Parathyroid adenoma (tissue), 2 donors: ENCODE measurements around the gene NOA1.
"Not testable (repeated sequence)": the region's sequence is repeated elsewhere in the genome, so short reads cannot be mapped to it uniquely, and the experiment has no call there.

Source experiments
- H2AFZ ChIP-seq: fragments of 300-600 bp; sonication (generic); one replicate; pipeline ENCODE4 v1.7.0; 2017; ENCODE audit warnings: antibody characterized with exemption, mild to moderate bottlenecking
- H3K27ac ChIP-seq: fragments of 300-600 bp; sonication (generic); one replicate; pipeline ENCODE4 v1.7.0; 2017
- H3K27me3 ChIP-seq: fragments of 300-600 bp; sonication (generic); one replicate; pipeline ENCODE4 v1.7.0; 2017; ENCODE audit warnings: low read length; ENCODE audit not compliant: control insufficient read depth, insufficient read depth
- H3K36me3 ChIP-seq: fragments of 300-600 bp; sonication (generic); one replicate; pipeline ENCODE4 v1.7.0; 2017; ENCODE audit warnings: low read length; ENCODE audit not compliant: control insufficient read depth, insufficient read depth
- H3K4me1 ChIP-seq: fragments of 300-600 bp; sonication (generic); one replicate; pipeline ENCODE4 v1.7.0; 2017; ENCODE audit warnings: control low read depth
- H3K4me2 ChIP-seq: fragments of 300-600 bp; sonication (generic); one replicate; pipeline ENCODE4 v1.7.0; 2017; ENCODE audit warnings: low read length
- H3K4me3 ChIP-seq: fragments of 300-600 bp; sonication (generic); one replicate; pipeline ENCODE4 v1.7.0; 2017; ENCODE audit warnings: low read depth, low read length
- H3K79me2 ChIP-seq: fragments of 300-600 bp; sonication (generic); one replicate; pipeline ENCODE4 v1.7.0; 2017; ENCODE audit warnings: control low read depth
- H3K9ac ChIP-seq: fragments of 300-600 bp; sonication (generic); one replicate; pipeline ENCODE4 v1.7.0; 2017; ENCODE audit warnings: mild to moderate bottlenecking
- H3K9me3 ChIP-seq: fragments of 300-600 bp; sonication (generic); one replicate; pipeline ENCODE4 v1.7.0; 2017; ENCODE audit warnings: low read length; ENCODE audit not compliant: control insufficient read depth
- TF ChIP-seq, protein P1 (sequence below): fragments of 300-600 bp; sonication (generic); IDR thresholded peaks from one replicate; pipeline ENCODE4 v1.7.0; 2017; ENCODE audit warnings: antibody characterized with exemption, mild to moderate bottlenecking
- donor health status: primary hyperparathyroidism.

NOA1 gene

DNA sequence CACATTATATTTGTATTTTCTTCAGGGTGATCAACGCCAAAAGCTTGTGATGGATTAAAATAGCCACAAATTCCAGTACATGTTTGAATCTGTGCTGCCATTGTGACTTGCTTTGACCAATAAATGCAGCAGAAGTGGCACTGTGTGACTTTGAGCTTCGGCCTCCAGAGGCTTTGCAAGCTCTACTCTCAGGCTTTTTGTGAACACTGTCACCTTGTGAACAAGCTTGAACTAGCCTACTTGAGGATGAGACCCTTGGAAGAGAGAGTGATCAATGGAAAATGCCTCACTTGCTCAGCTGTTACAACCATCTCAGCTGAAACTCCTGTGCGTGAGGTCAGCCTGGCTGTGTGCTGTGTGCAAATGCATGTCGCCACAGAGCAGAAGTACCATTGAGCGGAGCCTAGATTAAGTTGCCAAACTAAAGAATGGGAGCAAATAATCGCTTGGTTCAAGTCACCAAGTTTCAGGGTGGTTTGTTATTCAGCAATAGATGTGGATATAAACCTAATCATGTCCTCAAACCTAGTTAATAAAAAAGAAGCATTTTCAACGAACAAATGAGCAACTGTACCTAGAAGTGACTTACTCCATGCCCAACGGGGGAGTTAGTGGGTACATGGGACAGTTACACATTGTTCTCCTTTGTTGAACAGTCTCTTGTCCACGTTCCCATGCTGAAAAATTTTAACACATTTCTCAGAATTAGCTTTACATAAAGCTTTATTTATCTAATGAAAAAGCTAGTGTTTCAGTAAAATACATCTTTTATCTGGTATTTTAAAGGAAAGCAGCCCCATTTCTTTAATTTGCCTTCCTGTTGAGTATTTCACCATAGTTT, 23.5 kb downstream of the NOA1 start:
- TF ChIP-seq, protein P1, sequence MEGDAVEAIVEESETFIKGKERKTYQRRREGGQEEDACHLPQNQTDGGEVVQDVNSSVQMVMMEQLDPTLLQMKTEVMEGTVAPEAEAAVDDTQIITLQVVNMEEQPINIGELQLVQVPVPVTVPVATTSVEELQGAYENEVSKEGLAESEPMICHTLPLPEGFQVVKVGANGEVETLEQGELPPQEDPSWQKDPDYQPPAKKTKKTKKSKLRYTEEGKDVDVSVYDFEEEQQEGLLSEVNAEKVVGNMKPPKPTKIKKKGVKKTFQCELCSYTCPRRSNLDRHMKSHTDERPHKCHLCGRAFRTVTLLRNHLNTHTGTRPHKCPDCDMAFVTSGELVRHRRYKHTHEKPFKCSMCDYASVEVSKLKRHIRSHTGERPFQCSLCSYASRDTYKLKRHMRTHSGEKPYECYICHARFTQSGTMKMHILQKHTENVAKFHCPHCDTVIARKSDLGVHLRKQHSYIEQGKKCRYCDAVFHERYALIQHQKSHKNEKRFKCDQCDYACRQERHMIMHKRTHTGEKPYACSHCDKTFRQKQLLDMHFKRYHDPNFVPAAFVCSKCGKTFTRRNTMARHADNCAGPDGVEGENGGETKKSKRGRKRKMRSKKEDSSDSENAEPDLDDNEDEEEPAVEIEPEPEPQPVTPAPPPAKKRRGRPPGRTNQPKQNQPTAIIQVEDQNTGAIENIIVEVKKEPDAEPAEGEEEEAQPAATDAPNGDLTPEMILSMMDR, result no peak
- no peaks in the 10 kb centered on the region for H3K36me3 ChIP-seq
- H3K79me2 ChIP-seq, result no peaks in the 10 kb centered on the region
- no peak overlapping the region for H3K4me2 ChIP-seq
- no peaks in the 10 kb centered on the region for H3K4me1 ChIP-seq
- no peak overlapping the region for H3K9ac ChIP-seq
- no peak overlapping the region for H3K4me3 ChIP-seq
- H3K27ac ChIP-seq, result no peak overlapping the region
- no peak overlapping the region for H2AFZ ChIP-seq
- no peaks in the 10 kb centered on the region for H3K27me3 ChIP-seq
- H3K9me3 ChIP-seq, result no peaks in the 10 kb centered on the region

GRCh38 chr4:56941403-56941802, 36.0 kb downstream of the NOA1 start:
- no peaks in the 10 kb centered on the region for H3K27me3 ChIP-seq
- H3K4me1 ChIP-seq, result no peaks in the 10 kb centered on the region
- no peak overlapping the region for H3K27ac ChIP-seq
- H3K4me3 ChIP-seq, result no peak overlapping the region
- no peaks in the 10 kb centered on the region for H3K9me3 ChIP-seq
- H3K79me2 ChIP-seq, result no peaks in the 10 kb centered on the region
- H3K36me3 ChIP-seq, result no peaks in the 10 kb centered on the region
- H2AFZ ChIP-seq, result no peak overlapping the region
- H3K9ac ChIP-seq, result no peak overlapping the region
- TF ChIP-seq, protein P1, result no peak
- H3K4me2 ChIP-seq, result no peak overlapping the region

- H2AFZ ChIP-seq, result no peak overlapping the region
- H3K27ac ChIP-seq, result no peak overlapping the region
- no peaks in the 10 kb centered on the region for H3K27me3 ChIP-seq
- H3K79me2 ChIP-seq, result no peaks in the 10 kb centered on the region
- H3K4me3 ChIP-seq, result no peak overlapping the region
- H3K9ac ChIP-seq, result no peak overlapping the region
- no peaks in the 10 kb centered on the region for H3K9me3 ChIP-seq
- no peak overlapping the region for H3K4me2 ChIP-seq
- TF ChIP-seq, protein P1, result no peak
- no peaks in the 10 kb centered on the region for H3K36me3 ChIP-seq
- H3K4me1 ChIP-seq, result no peaks in the 10 kb centered on the region
These were observed 36.4 kb downstream of the NOA1 start for GRCh38 chr4:56940971-56941370.

GRCh38 chr4:56940403-56940802, 37.0 kb downstream of the NOA1 start:
- H3K9ac ChIP-seq, result no peak overlapping the region
- H3K4me3 ChIP-seq, result no peak overlapping the region
- H3K79me2 ChIP-seq, result no peaks in the 10 kb centered on the region
- H3K9me3 ChIP-seq, result no peaks in the 10 kb centered on the region
- no peaks in the 10 kb centered on the region for H3K4me1 ChIP-seq
- H3K36me3 ChIP-seq, result no peaks in the 10 kb centered on the region
- TF ChIP-seq, protein P1, result no peak
- no peaks in the 10 kb centered on the region for H3K27me3 ChIP-seq
- H3K27ac ChIP-seq, result no peak overlapping the region
- H3K4me2 ChIP-seq, result no peak overlapping the region
- H2AFZ ChIP-seq, result no peak overlapping the region

DNA sequence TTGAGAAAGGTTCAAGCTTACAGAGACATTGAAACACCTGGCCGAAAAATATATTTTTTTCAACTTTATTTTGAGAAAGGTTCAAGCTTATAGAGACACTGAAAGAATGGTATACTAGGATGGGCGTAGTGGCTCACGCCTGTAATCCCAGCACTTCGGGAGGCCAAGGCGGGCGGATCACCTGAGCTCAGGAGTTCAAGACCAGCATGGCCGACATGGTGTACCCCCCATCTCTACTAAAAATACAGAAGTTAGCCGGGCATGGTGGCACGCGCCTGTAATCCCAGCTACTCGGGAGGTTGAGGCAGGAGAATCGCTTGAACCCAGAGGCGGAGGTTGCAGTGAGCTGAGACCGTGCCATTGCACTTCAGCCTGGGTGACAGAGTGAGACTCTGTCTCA, 37.6 kb downstream of the NOA1 start:
- not testable (repeated sequence) for H3K9me3 ChIP-seq, H3K79me2 ChIP-seq, H2AFZ ChIP-seq, H3K36me3 ChIP-seq, H3K9ac ChIP-seq, H3K4me3 ChIP-seq, H3K4me2 ChIP-seq, H3K4me1 ChIP-seq, H3K27ac ChIP-seq, H3K27me3 ChIP-seq
